Activated T-helper 1 cell treated with anti-CD3 and anti-CD28 coated beads, Interleukin-12 subunit alpha, Interleukin-12 subunit beta, Interleukin-2, Interleukin-4 antibody, amounts not matched to agents 30 ng/mL and 10 ng/mL and 1 ng/mL, durations not matched to agents 14 hours and 24 hours and 36 hours (primary cell): ENCODE results near the gene MCCC1. TPM values are rescaled to one million over a fixed set of nuclear protein-coding genes. Genes with fewer than 3 reads are reported as not detected.
A peak's percentile ranks its signal among the peaks of the same experiment; 100 is the strongest.
"Not testable (repeated sequence)": the region's sequence is repeated elsewhere in the genome, so short reads cannot be mapped to it uniquely, and the experiment has no call there.

Experiments used
- DNase-seq: peaks from one replicate; pipeline ENCODE4 v3.0.0; 2021; ENCODE audit warnings: low spot score
- H3K27ac Mint-ChIP-seq: one replicate; pipeline ENCODE4 v1.8.0; 2021; ENCODE audit warnings: mild to moderate bottlenecking, mixed read lengths
- H3K27me3 Mint-ChIP-seq: one replicate; pipeline ENCODE4 v1.8.0; 2022; ENCODE audit warnings: mild to moderate bottlenecking, moderate library complexity, mixed read lengths; ENCODE audit not compliant: insufficient read depth
- H3K36me3 Mint-ChIP-seq: one replicate; pipeline ENCODE4 v1.8.0; 2021; ENCODE audit warnings: low read depth, mixed read lengths
- H3K4me1 Mint-ChIP-seq: one replicate; pipeline ENCODE4 v1.8.0; 2021; ENCODE audit warnings: low read depth, mixed read lengths
- H3K4me3 Mint-ChIP-seq: one replicate; pipeline ENCODE4 v1.8.0; 2021; ENCODE audit warnings: mild to moderate bottlenecking, moderate library complexity, mixed read lengths
- H3K9me3 Mint-ChIP-seq: one replicate; pipeline ENCODE4 v1.8.0; 2021; ENCODE audit warnings: mixed read lengths
- intact Hi-C: fragments of 100-400 bp; cut with micrococcal nuclease; formaldehyde crosslinking; loops from one replicate; pipeline ENCODE4 v1.15.1; 2024
- total RNA-seq: library from RNA; stranded (reverse); gene quantifications from 2 replicates; pipeline ENCODE4 v1.2.3, GENCODE V29; 2022

Gene MCCC1
- total RNA-seq, 1 donor from 2014 or later = 27.3 TPM

GRCh38 chr3:183120538-183121215, 21.4 kb upstream of the MCCC1 start:
- H3K9me3 Mint-ChIP-seq = no peaks in the 10 kb centered on the region
- intact Hi-C loops = no loop called here

GRCh38 chr3:183117056-183117455, 17.8 kb upstream of the MCCC1 start:
- Mint-ChIP-seq H3K9me3 (no peaks in the 10 kb centered on the region), H3K27me3 (peaks cover 19% of the 10 kb centered on the region), H3K27ac (no peak overlapping the region), H3K36me3 (no peaks in the 10 kb centered on the region), H3K4me3 (peak overlapping the region; percentile 77), H3K4me1 (no peaks in the 10 kb centered on the region)
- intact Hi-C loops = no loop called here
- DNase-seq = no peak

More at GRCh38 chr3:183120538-183121215, 21.4 kb upstream of the MCCC1 start:
- no peak for DNase-seq
- Mint-ChIP-seq H3K27me3 (peaks cover 9% of the 10 kb centered on the region), H3K27ac (no peak overlapping the region), H3K4me3 (no peak overlapping the region), H3K36me3 (peaks cover 1% of the 10 kb centered on the region), H3K4me1 (peaks cover 12% of the 10 kb centered on the region)

- Mint-ChIP-seq H3K27ac (no peak overlapping the region), H3K27me3 (peaks cover 19% of the 10 kb centered on the region), H3K9me3 (no peaks in the 10 kb centered on the region), H3K4me1 (no peaks in the 10 kb centered on the region), H3K4me3 (peak overlapping the region; percentile 77), H3K36me3 (no peaks in the 10 kb centered on the region)
- intact Hi-C loops = no loop called here
- DNase-seq = peak; percentile 49
Measured at GRCh38 chr3:183116025-183116614, 16.8 kb upstream of the MCCC1 start.

- H3K36me3 Mint-ChIP-seq = no peaks in the 10 kb centered on the region
- DNase-seq = no peak
- no peaks in the 10 kb centered on the region for H3K4me1 Mint-ChIP-seq
- no peak overlapping the region for H3K4me3 Mint-ChIP-seq
- no peak overlapping the region for H3K27ac Mint-ChIP-seq
- H3K27me3 Mint-ChIP-seq = peaks cover 22% of the 10 kb centered on the region
- intact Hi-C loops = no loop called here
- no peaks in the 10 kb centered on the region for H3K9me3 Mint-ChIP-seq
Measured at GRCh38 chr3:183114384-183115178, 15.3 kb upstream of the MCCC1 start.

GRCh38 chr3:183109847-183110246, 10.6 kb upstream of the MCCC1 start:
- H3K27me3 Mint-ChIP-seq, intact Hi-C loops, H3K9me3 Mint-ChIP-seq, H3K36me3 Mint-ChIP-seq, H3K4me3 Mint-ChIP-seq, H3K27ac Mint-ChIP-seq, DNase-seq, H3K4me1 Mint-ChIP-seq: not testable (repeated sequence)

- H3K27me3 Mint-ChIP-seq = peaks cover 7% of the 10 kb centered on the region
- H3K36me3 Mint-ChIP-seq = no peaks in the 10 kb centered on the region
- intact Hi-C loops = no loop called here
- H3K4me3 Mint-ChIP-seq = no peak overlapping the region
- H3K4me1 Mint-ChIP-seq = no peaks in the 10 kb centered on the region
- H3K27ac Mint-ChIP-seq = no peak overlapping the region
- no peak for DNase-seq
- H3K9me3 Mint-ChIP-seq = no peaks in the 10 kb centered on the region
Measured at GRCh38 chr3:183108470-183108869, 9.2 kb upstream of the MCCC1 start.

GRCh38 chr3:183108001-183108449, 8.7 kb upstream of the MCCC1 start:
- H3K36me3 Mint-ChIP-seq = no peaks in the 10 kb centered on the region
- DNase-seq = no peak
- H3K27me3 Mint-ChIP-seq = peaks cover 7% of the 10 kb centered on the region
- intact Hi-C loops = no loop called here
- no peaks in the 10 kb centered on the region for H3K4me1 Mint-ChIP-seq
- no peaks in the 10 kb centered on the region for H3K9me3 Mint-ChIP-seq
- H3K4me3 Mint-ChIP-seq = no peak overlapping the region
- no peak overlapping the region for H3K27ac Mint-ChIP-seq

GRCh38 chr3:183107372-183107771, 8.1 kb upstream of the MCCC1 start:
- H3K36me3 Mint-ChIP-seq, H3K27me3 Mint-ChIP-seq, DNase-seq, H3K9me3 Mint-ChIP-seq, intact Hi-C loops, H3K27ac Mint-ChIP-seq, H3K4me1 Mint-ChIP-seq, H3K4me3 Mint-ChIP-seq: not testable (repeated sequence)

GRCh38 chr3:183106635-183107034, 7.3 kb upstream of the MCCC1 start:
- H3K9me3 Mint-ChIP-seq = no peaks in the 10 kb centered on the region
- H3K27me3 Mint-ChIP-seq = peaks cover 7% of the 10 kb centered on the region
- no peak for DNase-seq
- H3K36me3 Mint-ChIP-seq = no peaks in the 10 kb centered on the region
- H3K27ac Mint-ChIP-seq = no peak overlapping the region
- intact Hi-C loops = no loop called here
- no peaks in the 10 kb centered on the region for H3K4me1 Mint-ChIP-seq
- H3K4me3 Mint-ChIP-seq = no peak overlapping the region

- H3K4me3 Mint-ChIP-seq, intact Hi-C loops, H3K27ac Mint-ChIP-seq, H3K36me3 Mint-ChIP-seq, DNase-seq, H3K9me3 Mint-ChIP-seq, H3K27me3 Mint-ChIP-seq: not testable (repeated sequence)
- H3K4me1 Mint-ChIP-seq = peaks cover 11% of the 10 kb centered on the region
Measured at GRCh38 chr3:183103950-183104349, 4.7 kb upstream of the MCCC1 start.

GRCh38 chr3:183101040-183101439, 1.7 kb upstream of the MCCC1 start:
- peaks cover 36% of the 10 kb centered on the region for H3K4me1 Mint-ChIP-seq
- H3K9me3 Mint-ChIP-seq, H3K4me3 Mint-ChIP-seq, intact Hi-C loops, H3K27me3 Mint-ChIP-seq, DNase-seq, H3K27ac Mint-ChIP-seq, H3K36me3 Mint-ChIP-seq: not testable (repeated sequence)

GRCh38 chr3:183100376-183100775, 1.1 kb upstream of the MCCC1 start:
- peaks cover 10% of the 10 kb centered on the region for H3K36me3 Mint-ChIP-seq
- no peak for DNase-seq
- H3K27me3 Mint-ChIP-seq = no peaks in the 10 kb centered on the region
- H3K4me1 Mint-ChIP-seq = peaks cover 36% of the 10 kb centered on the region
- no peak overlapping the region for H3K4me3 Mint-ChIP-seq
- peak overlapping the region; percentile 12 for H3K27ac Mint-ChIP-seq
- no peaks in the 10 kb centered on the region for H3K9me3 Mint-ChIP-seq
- intact Hi-C loops = no loop called here

- H3K4me3 Mint-ChIP-seq = peak overlapping the region; percentile 97
- H3K36me3 Mint-ChIP-seq = peaks cover 10% of the 10 kb centered on the region
- intact Hi-C loops = loop anchor here (1.0 to 5.0 kb wide), 11 partner anchors 58 to 1087 kb away; partner anchors contain the start of genes ABCF3, ATP11B, DCUN1D1 and KLHL24
- no peaks in the 10 kb centered on the region for H3K9me3 Mint-ChIP-seq
- H3K27ac Mint-ChIP-seq = peak overlapping the region; percentile 92
- H3K27me3 Mint-ChIP-seq = no peaks in the 10 kb centered on the region
- H3K4me1 Mint-ChIP-seq = peaks cover 36% of the 10 kb centered on the region
- DNase-seq = no peak
Measured at GRCh38 chr3:183099838-183100204, 525 bp upstream of the MCCC1 start.
